HepG2 (cell line): ENCODE data around the gene CLIP2. TPM values are rescaled to one million over a fixed set of nuclear protein-coding genes. Genes with fewer than 3 reads are reported as not detected.

Experiments used
- BRF2 ChIP-seq: sonication (generic); formaldehyde crosslinking; IDR thresholded peaks from 2 replicates; pipeline ENCODE4 v1.8.1; 2022; ENCODE audit warnings: mild to moderate bottlenecking, missing genetic modification reagents
- CREBL2 ChIP-seq: sonication (generic); formaldehyde crosslinking; IDR thresholded peaks from 2 replicates; pipeline ENCODE4 v1.8.1; 2023; ENCODE audit warnings: missing genetic modification reagents, mild to moderate bottlenecking, borderline replicate concordance
- FOXO1 ChIP-seq: sonication (generic); formaldehyde crosslinking; IDR thresholded peaks from 2 replicates; pipeline ENCODE4 v1.4.0; 2020; ENCODE audit warnings: missing genetic modification reagents
- IRF2 ChIP-seq: IDR thresholded peaks from 2 replicates; pipeline ENCODE4 v1.6.1; 2018; ENCODE audit warnings: missing genetic modification reagents, missing compliant biosample characterization
- KLF15 ChIP-seq: sonication (generic); formaldehyde crosslinking; IDR thresholded peaks from 2 replicates; pipeline ENCODE4 v1.8.1; 2023; ENCODE audit warnings: borderline replicate concordance, mild to moderate bottlenecking, inconsistent platforms, missing genetic modification reagents, mixed read lengths
- SNAI1 ChIP-seq: sonication (generic); formaldehyde crosslinking; IDR thresholded peaks from 2 replicates; pipeline ENCODE4 v1.5.0; 2020; ENCODE audit warnings: mild to moderate bottlenecking, missing genetic modification reagents, borderline replicate concordance
- THAP8 ChIP-seq: sonication (generic); formaldehyde crosslinking; IDR thresholded peaks from 2 replicates; pipeline ENCODE4 v1.5.1; 2020; ENCODE audit warnings: missing genetic modification reagents, mild to moderate bottlenecking, borderline replicate concordance
- TRIM22 ChIP-seq: fragments of 450-650 bp; IDR thresholded peaks from 2 replicates; pipeline ENCODE4 v1.6.1; 2017
- ZNF562 ChIP-seq: sonication (generic); formaldehyde crosslinking; IDR thresholded peaks from 2 replicates; pipeline ENCODE4 v1.8.0; 2022; ENCODE audit warnings: missing genetic modification reagents, borderline replicate concordance
- polyA plus RNA-seq, 8 experiments: library from polyadenylated mRNA; depleted of rRNA in 3 of 8; stranded (reverse) in 7 of 8; unstranded in 1 of 8; fragments of >200 nt; fragmentation: Illumina TruSeq in 4 of 8; extraction: Trizol in 4 of 8; gene quantifications; 2 replicates each; pipeline versions ENCODE4 v1.2.1 to v1.2.3, GENCODE V29; 2011 to 2016; ENCODE audit warnings: low read depth in 4 of 8, missing spikeins in 1 of 8, mixed read lengths in 1 of 8; ENCODE audit not compliant: insufficient read depth in 1 of 8
- total RNA-seq, 5 experiments: library from RNA; depleted of rRNA; stranded (reverse); fragments of >200 nt; fragmentation: Illumina TruSeq; extraction: Trizol; gene quantifications; 2 replicates each; pipeline ENCODE4 v1.2.3, GENCODE V29; 2016; ENCODE audit warnings: low read depth in 1 of 5
- TF ChIP-seq, protein P1 (sequence below): sonication (generic); formaldehyde crosslinking; IDR thresholded peaks from 2 replicates; pipeline ENCODE4 v1.5.0; 2020; ENCODE audit warnings: mild to moderate bottlenecking, low read depth, missing genetic modification reagents, borderline replicate concordance
- TF ChIP-seq, protein P2 (sequence below): sonication (generic); formaldehyde crosslinking; IDR thresholded peaks from 2 replicates; pipeline ENCODE4 v1.4.0; 2020; ENCODE audit warnings: mild to moderate bottlenecking, missing genetic modification reagents
- TF ChIP-seq, protein P3 (sequence below): IDR thresholded peaks from 2 replicates; pipeline ENCODE4 v1.6.1; 2012; ENCODE audit warnings: low read depth, low read length, improper control_type of control experiment
- TF ChIP-seq, protein P4 (sequence below): sonication (generic); formaldehyde crosslinking; IDR thresholded peaks from 2 replicates; pipeline ENCODE4 v1.4.0; 2020; ENCODE audit warnings: missing genetic modification reagents, mild to moderate bottlenecking, borderline replicate concordance
- TF ChIP-seq, protein P5 (sequence below): IDR thresholded peaks from 2 replicates; pipeline ENCODE4 v1.6.1; 2016; ENCODE audit warnings: mild to moderate bottlenecking, missing biosample characterization, missing genetic modification reagents
- TF ChIP-seq, protein P6 (sequence below): sonication (generic); formaldehyde crosslinking; IDR thresholded peaks from 2 replicates; pipeline ENCODE4 v1.4.0; 2020; ENCODE audit warnings: mild to moderate bottlenecking, missing genetic modification reagents

Gene CLIP2
- total and polyA plus RNA-seq, 2 of the 13 experiments (the other 11 are each of a cell fraction or from before 2014, with no cell fraction given) = 6.5 to 17.4 TPM

DNA sequence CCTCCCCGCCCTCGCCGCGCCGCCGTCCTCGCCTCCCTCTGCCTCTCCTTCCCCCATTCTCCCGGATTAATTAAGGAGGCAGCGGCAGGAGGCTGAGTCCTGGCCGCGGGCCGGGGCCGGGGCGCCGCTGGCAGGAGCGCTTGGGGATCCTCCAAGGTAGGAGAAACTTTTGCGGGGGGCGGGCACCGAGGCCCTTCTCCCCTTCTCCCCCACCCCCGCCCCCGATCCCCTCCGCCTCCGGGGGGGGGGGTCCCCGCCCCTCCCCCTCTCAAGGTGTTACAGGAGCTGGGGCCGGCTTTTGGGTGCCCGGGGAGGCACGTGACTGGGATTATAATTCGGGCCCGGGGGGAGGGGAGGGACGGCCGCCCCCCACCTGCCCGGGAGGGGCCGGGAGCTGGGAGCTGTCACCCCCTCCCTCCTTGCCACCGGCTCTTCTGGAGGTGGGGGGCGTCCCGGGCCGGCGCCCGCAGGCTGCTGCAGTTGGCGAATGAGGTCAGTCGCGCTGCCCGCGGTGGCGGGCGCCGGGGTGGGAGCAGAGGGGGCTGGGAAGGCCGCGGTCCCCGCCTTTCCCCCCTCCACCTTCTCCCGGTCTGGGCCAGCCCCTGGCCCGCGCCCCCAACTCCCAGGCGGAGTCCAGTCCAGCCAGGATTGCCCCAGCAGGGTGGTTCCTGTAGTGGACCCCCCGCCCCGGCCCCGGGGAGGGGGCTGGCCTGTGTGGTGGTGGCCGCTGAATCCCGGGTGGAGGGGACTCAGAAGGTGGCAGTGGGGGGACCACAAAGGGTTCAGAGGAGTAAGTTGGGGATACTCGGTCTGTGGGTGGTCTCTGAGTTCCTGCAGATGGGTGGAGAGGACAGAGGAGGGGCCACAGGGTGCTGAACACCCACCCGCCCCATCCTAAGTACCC lies 165.1 kb downstream of the CLIP2 start (continued):
- TF ChIP-seq, protein P1, sequence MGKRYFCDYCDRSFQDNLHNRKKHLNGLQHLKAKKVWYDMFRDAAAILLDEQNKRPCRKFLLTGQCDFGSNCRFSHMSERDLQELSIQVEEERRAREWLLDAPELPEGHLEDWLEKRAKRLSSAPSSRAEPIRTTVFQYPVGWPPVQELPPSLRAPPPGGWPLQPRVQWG (CRISPR knock-in tag) = no peak
- no peak for TF ChIP-seq FOXO1 (CRISPR knock-in tag)
- TF ChIP-seq, protein P2, sequence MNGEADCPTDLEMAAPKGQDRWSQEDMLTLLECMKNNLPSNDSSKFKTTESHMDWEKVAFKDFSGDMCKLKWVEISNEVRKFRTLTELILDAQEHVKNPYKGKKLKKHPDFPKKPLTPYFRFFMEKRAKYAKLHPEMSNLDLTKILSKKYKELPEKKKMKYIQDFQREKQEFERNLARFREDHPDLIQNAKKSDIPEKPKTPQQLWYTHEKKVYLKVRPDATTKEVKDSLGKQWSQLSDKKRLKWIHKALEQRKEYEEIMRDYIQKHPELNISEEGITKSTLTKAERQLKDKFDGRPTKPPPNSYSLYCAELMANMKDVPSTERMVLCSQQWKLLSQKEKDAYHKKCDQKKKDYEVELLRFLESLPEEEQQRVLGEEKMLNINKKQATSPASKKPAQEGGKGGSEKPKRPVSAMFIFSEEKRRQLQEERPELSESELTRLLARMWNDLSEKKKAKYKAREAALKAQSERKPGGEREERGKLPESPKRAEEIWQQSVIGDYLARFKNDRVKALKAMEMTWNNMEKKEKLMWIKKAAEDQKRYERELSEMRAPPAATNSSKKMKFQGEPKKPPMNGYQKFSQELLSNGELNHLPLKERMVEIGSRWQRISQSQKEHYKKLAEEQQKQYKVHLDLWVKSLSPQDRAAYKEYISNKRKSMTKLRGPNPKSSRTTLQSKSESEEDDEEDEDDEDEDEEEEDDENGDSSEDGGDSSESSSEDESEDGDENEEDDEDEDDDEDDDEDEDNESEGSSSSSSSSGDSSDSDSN (CRISPR knock-in tag) = 0 out of 2 replicates have a peak, but pooled peaks have one; percentile 5
- TF ChIP-seq, protein P3, sequence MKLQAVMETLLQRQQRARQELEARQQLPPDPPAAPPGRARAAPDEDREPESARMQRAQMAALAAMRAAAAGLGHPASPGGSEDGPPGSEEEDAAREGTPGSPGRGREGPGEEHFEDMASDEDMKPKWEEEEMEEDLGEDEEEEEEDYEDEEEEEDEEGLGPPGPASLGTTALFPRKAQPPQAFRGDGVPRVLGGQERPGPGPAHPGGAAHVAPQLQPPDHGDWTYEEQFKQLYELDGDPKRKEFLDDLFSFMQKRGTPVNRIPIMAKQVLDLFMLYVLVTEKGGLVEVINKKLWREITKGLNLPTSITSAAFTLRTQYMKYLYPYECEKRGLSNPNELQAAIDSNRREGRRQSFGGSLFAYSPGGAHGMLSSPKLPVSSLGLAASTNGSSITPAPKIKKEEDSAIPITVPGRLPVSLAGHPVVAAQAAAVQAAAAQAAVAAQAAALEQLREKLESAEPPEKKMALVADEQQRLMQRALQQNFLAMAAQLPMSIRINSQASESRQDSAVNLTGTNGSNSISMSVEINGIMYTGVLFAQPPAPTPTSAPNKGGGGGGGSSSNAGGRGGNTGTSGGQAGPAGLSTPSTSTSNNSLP = no peak
- TF ChIP-seq, protein P4, sequence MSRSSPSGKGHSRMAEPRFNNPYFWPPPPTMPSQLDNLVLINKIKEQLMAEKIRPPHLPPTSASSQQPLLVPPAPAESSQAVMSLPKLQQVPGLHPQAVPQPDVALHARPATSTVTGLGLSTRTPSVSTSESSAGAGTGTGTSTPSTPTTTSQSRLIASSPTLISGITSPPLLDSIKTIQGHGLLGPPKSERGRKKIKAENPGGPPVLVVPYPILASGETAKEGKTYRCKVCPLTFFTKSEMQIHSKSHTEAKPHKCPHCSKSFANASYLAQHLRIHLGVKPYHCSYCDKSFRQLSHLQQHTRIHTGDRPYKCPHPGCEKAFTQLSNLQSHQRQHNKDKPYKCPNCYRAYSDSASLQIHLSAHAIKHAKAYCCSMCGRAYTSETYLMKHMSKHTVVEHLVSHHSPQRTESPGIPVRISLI (CRISPR knock-in tag) = no peak
- no peak for TF ChIP-seq TRIM22
- TF ChIP-seq CREBL2 (CRISPR knock-in tag) = no peak
- TF ChIP-seq SNAI1 (CRISPR knock-in tag) = no peak
- 0 out of 2 replicates have a peak, but pooled peaks have one; percentile 27 for TF ChIP-seq THAP8 (CRISPR knock-in tag)
- no peak for TF ChIP-seq BRF2 (CRISPR knock-in tag)
- TF ChIP-seq KLF15 (CRISPR knock-in tag) = no peak
- TF ChIP-seq IRF2 (CRISPR knock-in tag) = no peak
- TF ChIP-seq, protein P5, sequence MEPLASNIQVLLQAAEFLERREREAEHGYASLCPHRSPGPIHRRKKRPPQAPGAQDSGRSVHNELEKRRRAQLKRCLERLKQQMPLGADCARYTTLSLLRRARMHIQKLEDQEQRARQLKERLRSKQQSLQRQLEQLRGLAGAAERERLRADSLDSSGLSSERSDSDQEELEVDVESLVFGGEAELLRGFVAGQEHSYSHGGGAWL (CRISPR knock-in tag) = no peak
- no peak for TF ChIP-seq ZNF562 (CRISPR knock-in tag)
- TF ChIP-seq, protein P6, sequence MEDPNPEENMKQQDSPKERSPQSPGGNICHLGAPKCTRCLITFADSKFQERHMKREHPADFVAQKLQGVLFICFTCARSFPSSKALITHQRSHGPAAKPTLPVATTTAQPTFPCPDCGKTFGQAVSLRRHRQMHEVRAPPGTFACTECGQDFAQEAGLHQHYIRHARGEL (CRISPR knock-in tag) = no peak
